Neural crest cell (in vitro differentiated cells): ENCODE measurements around the gene LMO7. TPM values are rescaled to one million over a fixed set of nuclear protein-coding genes. Genes with fewer than 3 reads are reported as not detected.
A peak's percentile ranks its signal among the peaks of the same experiment; 100 is the strongest.

Experiments
- DNase-seq: peaks from one replicate; pipeline ENCODE4 v3.0.0; 2021; ENCODE audit warnings: low read depth, mixed read lengths, low spot score
- H3K27ac Mint-ChIP-seq: one replicate; pipeline ENCODE4 v1.8.0; 2021; ENCODE audit warnings: mild to moderate bottlenecking, mixed read lengths; ENCODE audit not compliant: unreplicated experiment
- H3K27me3 Mint-ChIP-seq: 2 replicates; pipeline ENCODE4 v1.8.0; 2021; ENCODE audit warnings: low read depth, mild to moderate bottlenecking, mixed read lengths
- H3K36me3 Mint-ChIP-seq: 2 replicates; pipeline ENCODE4 v1.8.0; 2021; ENCODE audit warnings: low read depth, mild to moderate bottlenecking, mixed read lengths
- H3K4me1 Mint-ChIP-seq: 2 replicates; pipeline ENCODE4 v1.8.0; 2021; ENCODE audit warnings: mixed read lengths
- H3K4me3 Mint-ChIP-seq: one replicate; pipeline ENCODE4 v1.8.0; 2021; ENCODE audit warnings: mild to moderate bottlenecking, mixed read lengths
- H3K9me3 Mint-ChIP-seq: 2 replicates; pipeline ENCODE4 v1.8.0; 2021; ENCODE audit warnings: mixed read lengths
- long read RNA-seq: library from polyadenylated mRNA; unstranded; transcript quantifications from one replicate; pipeline ENCODE4 v2.0.0, GENCODE V29; 2020
- total RNA-seq: library from RNA; stranded (reverse); gene quantifications from 2 replicates; pipeline ENCODE4 v1.2.1, GENCODE V29; 2021
- TF ChIP-seq, protein P1 (sequence below): fragments of 200-600 bp; sonication (generic); conservative IDR thresholded peaks from 2 replicates; pipeline ENCODE4 v1.5.0; 2021; ENCODE audit warnings: antibody characterized with exemption, mild to moderate bottlenecking

LMO7 gene
- total RNA-seq, result 3.5 and 4.8 TPM in 2 replicates
- long read RNA-seq, partial matches to known transcripts, result 2 of 3 reads
- long read RNA-seq, other reads (novel, unspliced or antisense), result 1 of 3 reads

DNA sequence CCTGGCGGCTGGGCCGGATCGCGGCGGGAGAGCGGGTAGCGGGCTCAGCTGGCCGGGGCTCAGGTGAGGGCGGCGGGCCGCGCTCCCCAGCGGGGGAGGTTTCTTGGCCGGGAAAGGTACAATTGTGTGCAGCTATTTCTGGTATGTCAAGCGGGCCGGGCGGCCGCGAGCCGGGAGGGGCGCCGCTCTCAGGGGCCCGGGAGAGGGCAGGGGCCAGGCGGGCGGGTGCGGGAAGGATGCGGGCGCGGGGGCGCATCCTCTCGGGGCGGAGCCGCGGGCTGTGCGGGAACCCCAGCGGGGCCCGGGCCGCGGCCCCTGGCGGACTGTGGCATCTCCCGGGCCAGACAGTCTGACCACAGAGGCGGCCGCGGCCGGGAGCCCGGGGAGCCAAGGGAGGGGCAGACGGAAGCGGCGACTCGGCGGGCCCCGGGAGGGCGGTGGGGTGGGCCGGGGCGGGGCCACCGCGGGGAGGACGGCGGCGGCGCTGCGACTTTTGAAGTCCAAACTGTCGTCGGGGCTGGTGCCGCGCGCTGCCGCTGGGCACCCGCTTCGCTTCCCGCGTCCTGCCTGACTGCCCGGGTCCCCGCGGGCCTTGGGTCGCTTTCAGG is at the start of gene LMO7:
LMO7 (plus strand) TSS at position 503 of the 608 bp plus-strand sequence. CDS start 328 bp downstream, outside the sequence.
- no peaks in the 10 kb centered on the region for H3K36me3 Mint-ChIP-seq
- H3K4me3 Mint-ChIP-seq, result peak within 1 kb of the TSS; percentile 77
- DNase-seq, result peak; percentile 31
- H3K4me1 Mint-ChIP-seq, result peaks cover 6% of the 10 kb centered on the region
- H3K27me3 Mint-ChIP-seq, result peaks cover 60% of the 10 kb centered on the region
- H3K27ac Mint-ChIP-seq, result no peak within 1 kb of the TSS
- H3K9me3 Mint-ChIP-seq, result no peaks in the 10 kb centered on the region
- TF ChIP-seq, protein P1, sequence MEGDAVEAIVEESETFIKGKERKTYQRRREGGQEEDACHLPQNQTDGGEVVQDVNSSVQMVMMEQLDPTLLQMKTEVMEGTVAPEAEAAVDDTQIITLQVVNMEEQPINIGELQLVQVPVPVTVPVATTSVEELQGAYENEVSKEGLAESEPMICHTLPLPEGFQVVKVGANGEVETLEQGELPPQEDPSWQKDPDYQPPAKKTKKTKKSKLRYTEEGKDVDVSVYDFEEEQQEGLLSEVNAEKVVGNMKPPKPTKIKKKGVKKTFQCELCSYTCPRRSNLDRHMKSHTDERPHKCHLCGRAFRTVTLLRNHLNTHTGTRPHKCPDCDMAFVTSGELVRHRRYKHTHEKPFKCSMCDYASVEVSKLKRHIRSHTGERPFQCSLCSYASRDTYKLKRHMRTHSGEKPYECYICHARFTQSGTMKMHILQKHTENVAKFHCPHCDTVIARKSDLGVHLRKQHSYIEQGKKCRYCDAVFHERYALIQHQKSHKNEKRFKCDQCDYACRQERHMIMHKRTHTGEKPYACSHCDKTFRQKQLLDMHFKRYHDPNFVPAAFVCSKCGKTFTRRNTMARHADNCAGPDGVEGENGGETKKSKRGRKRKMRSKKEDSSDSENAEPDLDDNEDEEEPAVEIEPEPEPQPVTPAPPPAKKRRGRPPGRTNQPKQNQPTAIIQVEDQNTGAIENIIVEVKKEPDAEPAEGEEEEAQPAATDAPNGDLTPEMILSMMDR, result no peak

DNA sequence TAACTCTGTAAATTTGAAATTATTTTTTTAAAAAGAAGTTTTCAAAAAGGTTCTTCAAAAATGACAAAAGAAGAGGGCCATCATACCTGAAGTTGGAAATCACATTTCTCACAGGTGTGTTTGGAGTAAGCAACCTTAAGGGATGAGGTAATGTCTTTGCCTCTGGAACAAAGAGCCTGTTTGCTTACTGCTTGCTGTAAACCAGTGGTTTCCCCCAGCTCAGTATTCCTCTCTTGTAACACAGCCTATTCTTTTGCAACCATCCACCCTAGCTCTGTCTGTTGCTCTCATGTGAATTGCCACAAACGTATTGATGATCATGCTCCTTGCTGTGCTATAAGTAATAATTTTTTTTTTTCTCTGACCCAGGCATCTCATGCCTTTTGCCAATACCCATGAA is 48.5 kb upstream of the LMO7 start:
- H3K4me3 Mint-ChIP-seq, result no peak overlapping the region
- no peaks in the 10 kb centered on the region for H3K4me1 Mint-ChIP-seq
- no peak overlapping the region for H3K27ac Mint-ChIP-seq
- H3K36me3 Mint-ChIP-seq, result peaks cover 36% of the 10 kb centered on the region
- DNase-seq, result no peak
- no peaks in the 10 kb centered on the region for H3K27me3 Mint-ChIP-seq
- TF ChIP-seq, protein P1, result no peak
- peaks cover 10% of the 10 kb centered on the region for H3K9me3 Mint-ChIP-seq

DNA sequence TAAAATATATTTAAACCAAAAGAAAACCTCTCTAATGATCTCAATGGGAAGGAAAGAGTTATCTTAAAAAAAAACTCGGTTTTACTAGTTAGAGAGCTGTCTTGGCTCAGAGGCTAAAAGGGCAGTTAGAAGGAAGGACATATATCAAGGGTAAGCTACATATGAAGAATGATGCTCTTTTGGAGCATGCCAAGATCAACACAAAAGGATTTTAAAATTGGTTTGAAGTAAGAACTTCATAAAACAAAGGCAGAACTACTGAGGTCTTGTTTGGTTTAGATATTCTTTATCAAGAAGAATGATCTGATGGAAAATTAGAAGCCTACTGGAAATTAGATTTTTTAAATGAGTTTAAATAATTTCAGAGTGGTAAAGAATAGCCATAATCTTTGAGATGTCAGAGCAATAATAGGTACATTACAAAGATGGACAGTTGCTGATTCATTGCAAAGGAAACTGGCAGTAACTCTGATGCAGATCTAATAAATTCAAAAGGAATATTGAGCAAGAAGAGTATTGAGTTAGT is 39.4 kb upstream of the LMO7 start:
- H3K4me3 Mint-ChIP-seq, result no peak overlapping the region
- H3K36me3 Mint-ChIP-seq, result peaks cover 11% of the 10 kb centered on the region
- no peak for DNase-seq
- no peaks in the 10 kb centered on the region for H3K27me3 Mint-ChIP-seq
- H3K4me1 Mint-ChIP-seq, result no peaks in the 10 kb centered on the region
- TF ChIP-seq, protein P1, result no peak
- H3K9me3 Mint-ChIP-seq, result no peaks in the 10 kb centered on the region
- H3K27ac Mint-ChIP-seq, result no peak overlapping the region

DNA sequence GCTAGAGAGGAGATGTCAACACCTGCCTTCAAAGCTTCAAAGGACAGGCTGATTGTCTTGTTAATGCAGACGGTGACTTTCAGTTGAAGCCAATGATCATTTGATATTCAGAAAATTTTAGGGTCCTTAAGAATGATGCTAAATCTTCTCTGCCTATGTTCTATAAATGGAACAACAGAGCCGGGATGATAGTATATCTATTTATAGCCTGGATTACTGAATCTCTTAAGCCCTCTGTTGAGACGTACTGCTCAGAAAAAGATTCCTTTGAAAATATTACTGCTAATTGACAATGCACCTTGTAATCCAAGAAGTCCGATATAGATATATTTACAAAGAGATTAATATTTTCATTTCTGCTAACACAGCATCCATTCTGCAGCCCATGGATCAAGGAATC is 35.8 kb upstream of the LMO7 start:
- H3K4me3 Mint-ChIP-seq, result no peak overlapping the region
- DNase-seq, result no peak
- TF ChIP-seq, protein P1, result no peak

DNA sequence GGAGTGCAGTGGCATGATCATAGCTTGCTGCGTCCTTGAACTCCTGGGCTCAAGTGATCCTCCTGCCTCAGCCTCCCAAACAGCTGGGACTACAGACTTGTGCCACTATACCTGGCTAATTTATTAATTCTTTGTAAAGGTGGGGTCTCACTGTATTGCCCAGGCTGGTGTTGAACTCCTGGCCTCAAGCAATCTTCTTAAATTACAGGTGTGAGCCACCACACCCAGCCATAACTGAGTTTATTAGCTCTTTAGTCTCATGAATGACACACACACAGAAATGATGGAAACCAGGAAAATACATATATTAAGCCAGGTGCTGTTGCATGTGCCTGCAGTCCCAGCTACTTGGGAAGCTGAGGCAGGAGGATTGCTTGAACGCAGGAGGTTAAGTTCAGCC is 33.1 kb upstream of the LMO7 start:
- H3K9me3 Mint-ChIP-seq, result no peaks in the 10 kb centered on the region
- peaks cover 12% of the 10 kb centered on the region for H3K36me3 Mint-ChIP-seq
- H3K27me3 Mint-ChIP-seq, result no peaks in the 10 kb centered on the region
- TF ChIP-seq, protein P1, result no peak
- no peak for DNase-seq
- no peak overlapping the region for H3K4me3 Mint-ChIP-seq
- no peak overlapping the region for H3K27ac Mint-ChIP-seq
- H3K4me1 Mint-ChIP-seq, result no peaks in the 10 kb centered on the region

More for the DNA sequence above, 35.8 kb upstream of the LMO7 start:
- H3K27me3 Mint-ChIP-seq, result no peaks in the 10 kb centered on the region
- H3K9me3 Mint-ChIP-seq, result no peaks in the 10 kb centered on the region
- H3K4me1 Mint-ChIP-seq, result no peaks in the 10 kb centered on the region
- no peak overlapping the region for H3K27ac Mint-ChIP-seq
- H3K36me3 Mint-ChIP-seq, result peaks cover 11% of the 10 kb centered on the region
